OCI-LY7 (cell line): ENCODE results near the gene CASK. TPM values are rescaled to one million over a fixed set of nuclear protein-coding genes. Genes with fewer than 3 reads are reported as not detected.
A peak's percentile ranks its signal among the peaks of the same experiment; 100 is the strongest.

Experiments used
- BruUV-seq: library from RNA; stranded (reverse); fragments of 400-500 nt; replicated peaks from 2 replicates; lab custom pipeline; 2021; lab: Mats Ljungman, UMichigan
- CTCF ChIA-PET: fragments of 300-600 bp; sonication (Branson Sonifier 250); formaldehyde crosslinking; loops from one replicate; lab custom pipeline; 2022; ENCODE audit warnings: antibody characterized with exemption; ENCODE audit not compliant: unreplicated experiment; lab: Charles Lee
- POLR2A ChIA-PET: fragments of 300-600 bp; sonication (Branson Sonifier 250); formaldehyde crosslinking; loops from one replicate; lab custom pipeline; 2022; ENCODE audit warnings: antibody characterized with exemption; lab: Charles Lee
- DNase-seq: peaks from one replicate; pipeline ENCODE4 v3.0.0-alpha.2; 2015; ENCODE audit warnings: low spot score
- H2AFZ ChIP-seq: fragments of 200-600 bp; sonication (generic), shearing (Covaris generic); 2 replicates; pipeline ENCODE4 v1.6.1; 2014; ENCODE audit warnings: mild to moderate bottlenecking, antibody characterized with exemption, low read length, moderate library complexity
- H3K27ac ChIP-seq: fragments of 200-600 bp; sonication (generic); 2 replicates; pipeline ENCODE4 v1.5.1; 2014; ENCODE audit warnings: mixed run types, low read depth, mild to moderate bottlenecking, moderate library complexity, low read length, inconsistent platforms; ENCODE audit not compliant: poor library complexity, severe bottlenecking
- H3K36me3 ChIP-seq: fragments of 200-600 bp; sonication (generic); 2 replicates; pipeline ENCODE4 v1.6.1; 2014; ENCODE audit warnings: mild to moderate bottlenecking, antibody characterized with exemption, low read length, moderate library complexity, mixed read lengths; ENCODE audit not compliant: insufficient read depth
- H3K4me1 ChIP-seq: fragments of 200-600 bp; sonication (generic); 2 replicates; pipeline ENCODE4 v1.5.1; 2014; ENCODE audit warnings: mild to moderate bottlenecking, low read length; ENCODE audit not compliant: insufficient read depth, poor library complexity, severe bottlenecking
- H3K4me2 ChIP-seq: fragments of 200-600 bp; sonication (generic); 2 replicates; pipeline ENCODE4 v1.6.1; 2014; ENCODE audit warnings: mild to moderate bottlenecking, low read length
- H3K4me3 ChIP-seq: fragments of 200-600 bp; sonication (generic); 2 replicates; pipeline ENCODE4 v1.5.1; 2014; ENCODE audit warnings: mild to moderate bottlenecking, low read depth, low read length; ENCODE audit not compliant: poor library complexity, severe bottlenecking
- H3K79me2 ChIP-seq: fragments of 200-600 bp; sonication (generic); 2 replicates; pipeline ENCODE4 v1.6.1; 2016; ENCODE audit warnings: low read depth, mild to moderate bottlenecking, low read length, moderate library complexity, mixed read lengths; ENCODE audit not compliant: insufficient read depth
- H3K9me2 ChIP-seq: fragments of 200-600 bp; sonication (generic); 2 replicates; pipeline ENCODE4 v1.6.1; 2016; ENCODE audit warnings: mild to moderate bottlenecking, low read length, mixed read lengths; ENCODE audit not compliant: insufficient read depth
- H3K9me3 ChIP-seq: fragments of 200-600 bp; sonication (generic); 2 replicates; pipeline ENCODE4 v1.6.1; 2014; ENCODE audit warnings: mild to moderate bottlenecking, mixed run types, low read length, mixed read lengths
- H4K20me1 ChIP-seq: fragments of 200-600 bp; sonication (generic); 2 replicates; pipeline ENCODE4 v1.6.1; 2014; ENCODE audit warnings: mild to moderate bottlenecking, antibody characterized with exemption, low read length, moderate library complexity, mixed read lengths; ENCODE audit not compliant: insufficient read depth
- CTCF ChIP-seq: fragments of 200-600 bp; sonication (generic); conservative IDR thresholded peaks from 2 replicates; pipeline ENCODE4 v1.5.1; 2014; ENCODE audit warnings: mild to moderate bottlenecking, antibody characterized with exemption, low read length, moderate library complexity, mixed read lengths
- EZH2phosphoT487 ChIP-seq: fragments of 200-600 bp; sonication (generic); IDR thresholded peaks from 2 replicates; pipeline ENCODE4 v1.6.1; 2018; ENCODE audit warnings: low read depth, borderline replicate concordance, mild to moderate bottlenecking, mixed run types, antibody characterized with exemption, low read length, moderate library complexity, mixed read lengths
- intact Hi-C: fragments of 100-400 bp; cut with micrococcal nuclease; formaldehyde crosslinking; loops from one replicate; pipeline ENCODE4 v1.10.0; 2022; ENCODE audit not compliant: unreplicated experiment
- total RNA-seq, 2 experiments: library from RNA; depleted of rRNA in 1 of 2; stranded (reverse); fragments of >200 nt in 1 of 2; shearing (Covaris generic) in 1 of 2; gene quantifications; 2 replicates each; pipeline ENCODE4 v1.2.3, GENCODE V29; 2014 to 2022

Gene CASK
- total RNA-seq, 2 experiments from 2014 or later = 18.6 to 29.4 TPM

DNA sequence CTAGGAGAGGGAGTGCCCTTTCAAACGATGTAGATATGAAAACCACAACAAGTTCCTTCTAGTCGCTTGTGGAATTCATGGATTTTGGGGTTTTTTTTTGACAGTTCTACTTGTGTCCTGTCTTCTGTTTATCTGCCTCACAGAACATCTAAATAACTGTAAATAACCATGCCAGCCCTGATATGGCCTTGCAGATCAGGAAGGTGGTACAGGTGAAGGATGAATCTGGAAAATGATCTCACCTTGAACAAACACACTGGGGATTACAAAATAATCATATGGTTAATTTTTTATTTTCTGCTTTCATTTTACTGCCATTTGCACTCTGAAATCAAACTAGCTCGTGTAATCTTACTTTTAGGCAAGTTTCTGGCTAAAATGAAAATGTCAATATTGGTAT, 162.2 kb downstream of the CASK start:
- no peak overlapping the region for H2AFZ ChIP-seq
- no peaks in the 10 kb centered on the region for H3K4me1 ChIP-seq
- BruUV-seq = no TSS peak
- H3K36me3 ChIP-seq = no peaks in the 10 kb centered on the region
- no peaks in the 10 kb centered on the region for H3K9me3 ChIP-seq
- ChIA-PET POLR2A (no interaction called here), CTCF (no interaction called here)
- intact Hi-C loops = no loop called here
- DNase-seq = no peak
- H3K4me2 ChIP-seq = no peak overlapping the region
- no peak for TF ChIP-seq EZH2phosphoT487
- no peak for TF ChIP-seq CTCF
- H4K20me1 ChIP-seq = no peaks in the 10 kb centered on the region
- H3K27ac ChIP-seq = no peak overlapping the region
- H3K4me3 ChIP-seq = no peak overlapping the region
- H3K79me2 ChIP-seq = no peaks in the 10 kb centered on the region
- H3K9me2 ChIP-seq = no peaks in the 10 kb centered on the region

GRCh38 chrX:41759817-41760216, 163.5 kb downstream of the CASK start:
- DNase-seq = peak; percentile 51
- H2AFZ ChIP-seq = no peak overlapping the region
- H3K27ac ChIP-seq = no peak overlapping the region
- no peaks in the 10 kb centered on the region for H3K4me1 ChIP-seq
- no peaks in the 10 kb centered on the region for H3K36me3 ChIP-seq
- CTCF ChIA-PET = interaction anchor here (0.5 kb wide), 1 partner anchor 19 kb away, joined by 3 read pairs; no protein-coding TSS in a partner anchor
- TF ChIP-seq CTCF (peak; percentile 81), EZH2phosphoT487 (no peak)
- intact Hi-C loops = loop anchor here (1.0 kb wide), 1 partner anchor 202 kb away; no protein-coding TSS in a partner anchor
- POLR2A ChIA-PET = interaction anchor here (0.6 kb wide), 1 partner anchor 73 kb away, joined by 6 read pairs; no protein-coding TSS in a partner anchor
- BruUV-seq = no TSS peak
- no peaks in the 10 kb centered on the region for H3K9me3 ChIP-seq
- H3K79me2 ChIP-seq = no peaks in the 10 kb centered on the region
- H3K9me2 ChIP-seq = no peaks in the 10 kb centered on the region
- no peaks in the 10 kb centered on the region for H4K20me1 ChIP-seq
- no peak overlapping the region for H3K4me2 ChIP-seq
- no peak overlapping the region for H3K4me3 ChIP-seq

GRCh38 chrX:41758401-41758800, 165.0 kb downstream of the CASK start:
- H3K4me2 ChIP-seq = no peak overlapping the region
- intact Hi-C loops = no loop called here

More at GRCh38 chrX:41758401-41758800, 165.0 kb downstream of the CASK start:
- H3K9me2 ChIP-seq = no peaks in the 10 kb centered on the region
- no peaks in the 10 kb centered on the region for H3K4me1 ChIP-seq
- no peaks in the 10 kb centered on the region for H3K79me2 ChIP-seq
- H3K4me3 ChIP-seq = no peak overlapping the region
- no peaks in the 10 kb centered on the region for H3K36me3 ChIP-seq
- POLR2A ChIA-PET = interaction anchor here (0.6 to 0.9 kb wide), 2 partner anchors 11 to 910 kb away, joined by 3 to 5 read pairs; no protein-coding TSS in a partner anchor
- no peaks in the 10 kb centered on the region for H3K9me3 ChIP-seq
- DNase-seq = no peak
- no peak for TF ChIP-seq CTCF
- TF ChIP-seq EZH2phosphoT487 = no peak
- CTCF ChIA-PET = no interaction called here
- H2AFZ ChIP-seq = no peak overlapping the region
- no peak overlapping the region for H3K27ac ChIP-seq
- no peaks in the 10 kb centered on the region for H4K20me1 ChIP-seq
- no TSS peak for BruUV-seq
